Left lobe of liver (tissue), 2 donors: ENCODE measurements around the gene LZTS3. TPM values are rescaled to one million over a fixed set of nuclear protein-coding genes. Genes with fewer than 3 reads are reported as not detected.
"Not testable (repeated sequence)": the region's sequence is repeated elsewhere in the genome, so short reads cannot be mapped to it uniquely, and the experiment has no call there.

Experiments
- ATAC-seq: fragments of 200-7000 bp; cut with Tn5 transposase; one replicate; pipeline ENCODE4 v1.9.1; 2020; ENCODE audit warnings: mild to moderate bottlenecking, moderate library complexity
- DNase-seq: peaks from one replicate; pipeline ENCODE4 v3.0.0-alpha.2; 2020; ENCODE audit warnings: low spot score
- total RNA-seq: library from RNA; stranded (reverse); gene quantifications from one replicate; pipeline ENCODE4 v1.2.1, GENCODE V29; 2021
- donor health status: DM: no; HTN: no; CAD: no; lungs with moderate emphysema.
- donor health status: DM: no; HTN: yes; CAD: no.

The LZTS3 gene
- total RNA-seq, result 5.7 TPM

- DNase-seq (no peak), ATAC-seq (peak; percentile 15)
Observed at GRCh38 chr20:3172933-3173609, at the start of gene LZTS3. LZTS3 (minus strand) TSS chr20:3173549; CDS start chr20:3167163, 6,386 bp downstream.

GRCh38 chr20:3221398-3222226 lies 48.3 kb upstream of the LZTS3 start:
- ATAC-seq (no peak), DNase-seq (no peak)

GRCh38 chr20:3218307-3218988 lies 45.1 kb upstream of the LZTS3 start:
- ATAC-seq (peak; percentile 92), DNase-seq (peak; percentile 55)

- peak; percentile 32 for ATAC-seq
- not testable (repeated sequence) for DNase-seq
Observed at GRCh38 chr20:3215359-3215917, 42.1 kb upstream of the LZTS3 start.

- no peak for DNase-seq
- no peak for ATAC-seq
Observed at GRCh38 chr20:3213226-3213625, 39.9 kb upstream of the LZTS3 start.

- DNase-seq (no peak), ATAC-seq (no peak)
Observed at GRCh38 chr20:3210346-3210745, 37.0 kb upstream of the LZTS3 start.

GRCh38 chr20:3209946-3210317 lies 36.6 kb upstream of the LZTS3 start:
- no peak for DNase-seq
- peak; percentile 45 for ATAC-seq

GRCh38 chr20:3209257-3209945 lies 36.1 kb upstream of the LZTS3 start, which contains the start of gene ITPA:
ITPA (plus strand) TSS chr20:3209498; CDS start chr20:3209552, 54 bp downstream.
- DNase-seq, result peak; percentile 63
- peak; percentile 64 for ATAC-seq

- DNase-seq, result no peak
- no peak for ATAC-seq
Observed at GRCh38 chr20:3208786-3209256, 35.5 kb upstream of the LZTS3 start.

GRCh38 chr20:3204124-3204794 lies 30.9 kb upstream of the LZTS3 start, which contains the start of gene DDRGK1:
DDRGK1 (minus strand) TSS chr20:3204682; CDS start chr20:3204627, 55 bp downstream.
- ATAC-seq (peak; percentile 91), DNase-seq (peak; percentile 90)

- ATAC-seq, result peak; percentile 48
Observed at GRCh38 chr20:3203315-3204123, 30.2 kb upstream of the LZTS3 start.

GRCh38 chr20:3202965-3203314 lies 29.6 kb upstream of the LZTS3 start:
- no peak for ATAC-seq
- DNase-seq, result no peak

More at GRCh38 chr20:3203315-3204123, 30.2 kb upstream of the LZTS3 start:
- DNase-seq, result no peak

GRCh38 chr20:3199976-3200755 lies 26.8 kb upstream of the LZTS3 start:
- ATAC-seq (no peak), DNase-seq (no peak)

GRCh38 chr20:3199206-3199605 lies 25.9 kb upstream of the LZTS3 start:
- ATAC-seq (peak; percentile 61), DNase-seq (no peak)

GRCh38 chr20:3195590-3196237 lies 22.4 kb upstream of the LZTS3 start:
- ATAC-seq (no peak), DNase-seq (no peak)

- no peak for ATAC-seq
- no peak for DNase-seq
Observed at GRCh38 chr20:3194617-3195280, 21.4 kb upstream of the LZTS3 start.
